Superior temporal gyrus (tissue), 1 donor: ENCODE results near the gene MICAL3.

Experiments
- DNase-seq: peaks from one replicate; pipeline ENCODE4 v3.0.0-alpha.2; 2016; ENCODE audit errors: extremely low spot score

Gene MICAL3

DNA sequence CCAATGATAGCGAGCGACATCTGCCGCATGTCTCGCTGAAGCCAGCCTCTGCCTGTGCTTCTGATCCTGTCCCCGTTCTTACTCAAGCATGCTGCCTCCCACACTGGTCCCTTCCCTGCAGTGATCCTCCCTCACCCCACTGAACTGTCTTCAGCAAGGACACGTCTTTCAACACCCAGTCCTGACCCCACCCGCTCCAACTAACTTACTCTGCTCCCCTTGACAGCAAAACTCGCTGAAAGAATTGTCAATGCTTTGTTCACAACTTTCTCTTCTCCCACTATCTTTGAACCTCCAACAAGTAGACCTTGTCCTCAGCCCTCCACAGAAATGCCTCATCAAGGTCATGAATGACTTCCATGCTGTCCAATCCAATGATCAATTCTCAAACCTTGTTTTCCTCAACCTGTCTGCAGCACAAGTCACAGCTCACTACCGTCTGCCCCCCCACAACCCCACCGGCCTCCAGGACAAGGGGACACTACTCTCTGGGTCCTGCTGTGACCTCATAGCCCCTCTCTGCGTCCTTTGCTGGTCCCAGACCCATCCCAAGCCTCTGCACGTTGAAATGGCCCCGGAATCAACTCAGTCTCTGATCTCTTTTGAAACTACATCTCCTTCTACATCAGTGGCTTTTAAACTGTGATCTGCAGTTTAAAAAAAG lies 108.0 kb downstream of the MICAL3 start:
- no peak for DNase-seq

DNA sequence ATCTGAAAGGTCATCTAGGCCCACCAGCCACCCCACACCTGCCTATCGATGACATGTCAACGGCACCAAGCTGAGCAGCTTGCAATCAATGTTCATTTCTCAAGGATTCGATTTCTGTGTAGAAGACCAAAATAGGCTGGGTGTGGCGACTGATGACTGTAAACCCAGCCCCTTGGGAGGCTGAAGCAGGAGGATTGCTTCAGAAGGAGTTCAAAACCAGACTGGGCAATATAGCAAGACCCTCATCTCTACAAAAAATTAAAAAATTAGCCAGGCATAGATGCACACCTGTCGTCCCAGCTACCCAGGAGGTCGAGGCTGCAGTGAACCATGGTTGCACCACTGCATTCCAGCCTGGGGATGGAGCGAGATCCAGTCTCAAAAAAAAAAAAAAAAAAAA lies 108.7 kb downstream of the MICAL3 start:
- DNase-seq: no peak

DNA sequence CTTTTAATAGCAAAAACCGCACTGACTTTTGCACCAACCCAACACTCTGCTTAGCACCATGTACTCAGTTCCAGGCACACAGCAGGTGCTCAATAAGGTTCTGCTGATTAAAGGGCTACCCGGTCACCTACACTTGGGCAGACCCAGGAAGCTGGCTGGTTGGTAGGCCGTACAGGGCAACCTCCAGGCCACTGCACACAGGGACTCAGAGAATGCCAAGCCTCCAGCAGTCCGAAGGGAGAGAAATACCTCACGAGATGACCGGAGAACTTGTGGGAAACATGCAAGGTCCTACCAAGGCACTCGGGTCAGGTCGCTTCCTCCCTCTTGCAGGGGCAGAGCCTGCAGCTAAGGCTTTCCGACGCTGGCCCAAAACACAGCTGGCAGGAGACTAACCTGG lies 109.2 kb downstream of the MICAL3 start:
- no peak for DNase-seq

DNA sequence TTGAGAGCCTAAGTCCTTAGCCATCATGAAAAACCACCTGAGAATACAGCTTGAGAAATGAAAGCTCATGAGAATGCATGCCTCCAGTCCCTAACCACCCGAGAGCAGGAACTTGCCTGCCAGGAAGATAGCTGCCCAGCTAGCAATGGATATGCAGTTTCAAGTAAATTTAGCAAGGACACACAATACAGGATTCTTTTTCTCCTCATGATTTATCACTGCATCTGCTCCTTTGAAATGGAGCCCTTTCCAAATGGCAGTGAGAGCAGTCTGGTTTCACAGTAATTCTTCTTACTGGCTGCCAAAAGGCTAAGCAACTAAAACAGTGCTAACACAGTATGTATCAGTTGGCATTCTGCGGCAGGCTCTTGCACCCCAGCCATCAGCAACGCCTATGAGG lies 109.9 kb downstream of the MICAL3 start:
- DNase-seq: peak; percentile 83

DNA sequence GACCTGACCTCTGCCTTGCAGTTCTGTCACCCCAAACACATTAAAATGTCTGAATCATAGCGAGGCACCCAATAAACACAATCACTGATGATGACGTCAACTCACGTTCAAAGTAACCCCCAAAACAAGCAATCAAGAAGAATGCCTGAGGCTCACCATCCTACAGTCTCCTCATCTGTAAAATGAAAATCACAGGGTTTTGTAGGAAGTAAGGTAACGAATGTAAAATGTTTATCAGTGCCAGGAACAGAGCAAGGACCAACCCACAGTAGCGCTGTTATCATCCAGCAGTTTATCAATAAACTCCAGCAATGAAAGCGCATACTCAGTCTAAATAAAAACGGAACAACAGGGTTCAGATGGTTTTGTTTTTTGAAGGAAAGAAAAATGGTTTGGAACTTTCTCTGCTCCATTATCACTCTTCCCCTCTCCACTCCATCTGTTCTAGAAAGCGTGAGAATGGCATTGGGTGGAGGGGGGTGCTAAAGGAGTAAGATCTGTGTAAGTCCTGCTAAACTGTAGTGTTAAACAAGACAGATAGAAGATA lies 110.5 kb downstream of the MICAL3 start:
- no peak for DNase-seq

DNA sequence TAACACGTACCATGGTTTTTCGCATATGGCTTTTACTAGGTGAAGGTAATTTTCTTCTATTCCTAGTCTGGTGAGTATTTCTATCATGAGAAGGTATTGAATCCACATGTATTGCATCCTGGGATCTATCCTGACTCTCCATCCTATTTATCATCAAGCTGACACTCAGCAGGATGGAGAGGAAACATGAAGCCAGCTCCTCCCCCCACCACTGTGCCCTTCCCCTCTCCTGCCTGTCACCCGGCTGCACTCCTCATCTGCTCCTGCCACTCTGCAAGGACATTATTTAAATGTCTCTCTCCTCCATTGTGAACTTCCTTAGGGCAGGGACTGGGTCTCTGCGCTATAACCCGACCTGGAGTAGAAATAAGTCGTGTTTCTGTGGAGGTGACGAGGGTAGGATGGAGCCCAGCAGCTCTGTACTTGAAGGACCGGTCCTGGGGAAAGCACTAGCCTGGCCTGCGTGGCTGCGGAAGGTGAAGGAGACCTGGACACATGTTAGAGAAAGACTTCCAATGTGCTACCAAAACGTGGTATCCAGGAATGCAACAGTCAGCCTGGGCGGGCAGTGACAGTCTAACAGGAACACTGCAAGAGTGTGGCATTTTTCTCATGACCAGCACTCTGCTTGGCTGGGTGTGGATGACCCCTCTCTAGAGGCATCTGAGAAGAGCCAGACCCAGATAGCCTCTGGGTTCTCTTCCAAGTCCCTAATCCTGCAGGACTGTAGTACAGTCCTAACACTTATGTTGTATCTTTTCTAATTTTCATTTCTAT lies 111.2 kb downstream of the MICAL3 start:
- no peak for DNase-seq

DNA sequence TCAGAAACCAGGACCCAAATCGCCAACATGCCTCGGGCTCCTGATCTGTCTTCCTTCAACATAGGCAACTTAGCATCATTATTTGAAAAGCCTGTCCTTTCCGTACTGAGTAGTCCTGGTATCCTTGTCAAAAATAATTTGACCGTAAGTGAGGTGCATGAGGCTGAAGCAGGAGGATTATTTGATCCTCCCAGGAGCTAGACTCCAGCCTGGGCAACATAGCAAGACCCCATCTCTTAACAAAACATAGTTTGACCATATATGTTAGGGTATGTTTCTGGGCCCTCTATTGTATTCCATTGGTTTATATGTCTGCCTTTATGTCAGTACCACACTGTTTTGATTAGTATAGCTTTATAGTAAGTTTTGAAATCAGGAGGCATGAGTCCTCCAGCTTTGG lies 112.5 kb downstream of the MICAL3 start:
- DNase-seq: no peak

DNA sequence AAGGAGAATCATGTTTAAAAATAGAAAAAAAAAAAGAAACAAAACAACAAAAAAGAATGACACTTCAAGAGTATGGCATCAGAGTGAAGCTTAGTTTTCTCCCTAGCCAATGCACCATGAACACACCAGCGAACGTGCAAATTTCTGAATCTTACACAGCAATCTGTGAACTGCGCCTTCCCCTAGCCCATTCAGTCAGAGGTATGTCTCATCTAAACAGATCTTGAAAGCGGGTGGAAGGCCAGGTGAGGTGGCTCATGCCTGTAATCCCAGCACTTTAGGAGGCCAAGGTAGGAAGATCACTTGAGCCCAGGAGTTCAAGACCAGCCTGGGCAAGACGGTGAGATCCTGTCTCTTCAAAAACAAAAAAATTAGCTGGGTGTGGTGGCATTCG lies 113.1 kb downstream of the MICAL3 start:
- DNase-seq: no peak

DNA sequence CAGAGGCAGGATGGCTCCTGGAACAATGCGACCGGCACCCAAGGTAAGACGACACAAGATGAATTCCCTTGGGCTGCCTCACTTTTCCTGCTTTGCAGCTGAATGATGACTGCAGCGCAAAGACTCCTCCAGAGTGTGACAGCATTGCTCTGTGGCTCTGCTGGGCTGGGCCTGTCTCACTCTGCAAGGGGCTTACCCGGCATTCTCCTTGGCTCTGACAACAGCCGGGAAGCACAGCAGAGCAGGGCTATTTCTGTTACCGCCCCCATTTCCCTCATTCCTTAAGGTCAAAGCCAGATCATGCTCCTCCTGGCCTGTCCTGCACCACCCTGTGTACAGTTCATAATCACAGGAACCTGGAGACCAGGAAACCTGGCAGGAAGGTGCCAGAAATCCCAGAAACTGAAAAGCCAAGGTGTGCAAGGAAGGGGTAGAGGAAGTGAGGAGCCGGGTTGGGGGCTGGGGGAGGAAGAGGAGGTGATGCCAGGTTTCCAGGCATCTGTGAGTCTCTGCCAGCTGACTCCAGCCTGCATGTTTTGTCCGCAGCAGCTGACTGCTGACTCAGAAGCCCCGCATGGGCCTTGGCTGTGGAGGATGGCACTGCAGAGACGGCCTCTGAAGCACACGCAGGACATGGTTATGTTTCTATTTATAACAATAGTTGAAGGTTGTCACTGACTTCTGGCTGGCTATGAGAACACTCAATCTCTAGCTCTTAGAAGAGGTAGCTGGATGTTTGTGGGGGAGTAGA lies 113.6 kb downstream of the MICAL3 start:
- peak; percentile 86 for DNase-seq

DNA sequence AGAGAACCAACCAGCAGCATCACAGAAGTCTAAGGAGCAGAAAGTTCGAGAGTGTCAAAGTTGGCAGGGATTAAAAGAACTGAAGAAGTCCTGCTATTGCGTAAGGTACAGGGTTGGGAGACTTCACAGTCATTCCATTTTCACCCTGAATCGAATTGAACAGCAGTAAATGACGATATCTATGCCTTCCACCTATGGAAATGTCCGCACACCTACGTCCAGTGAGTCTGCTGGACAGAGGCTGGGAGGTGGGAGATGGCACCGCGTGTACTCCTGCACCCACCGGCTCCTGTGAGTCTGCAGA lies 116.7 kb downstream of the MICAL3 start:
- DNase-seq: no peak

DNA sequence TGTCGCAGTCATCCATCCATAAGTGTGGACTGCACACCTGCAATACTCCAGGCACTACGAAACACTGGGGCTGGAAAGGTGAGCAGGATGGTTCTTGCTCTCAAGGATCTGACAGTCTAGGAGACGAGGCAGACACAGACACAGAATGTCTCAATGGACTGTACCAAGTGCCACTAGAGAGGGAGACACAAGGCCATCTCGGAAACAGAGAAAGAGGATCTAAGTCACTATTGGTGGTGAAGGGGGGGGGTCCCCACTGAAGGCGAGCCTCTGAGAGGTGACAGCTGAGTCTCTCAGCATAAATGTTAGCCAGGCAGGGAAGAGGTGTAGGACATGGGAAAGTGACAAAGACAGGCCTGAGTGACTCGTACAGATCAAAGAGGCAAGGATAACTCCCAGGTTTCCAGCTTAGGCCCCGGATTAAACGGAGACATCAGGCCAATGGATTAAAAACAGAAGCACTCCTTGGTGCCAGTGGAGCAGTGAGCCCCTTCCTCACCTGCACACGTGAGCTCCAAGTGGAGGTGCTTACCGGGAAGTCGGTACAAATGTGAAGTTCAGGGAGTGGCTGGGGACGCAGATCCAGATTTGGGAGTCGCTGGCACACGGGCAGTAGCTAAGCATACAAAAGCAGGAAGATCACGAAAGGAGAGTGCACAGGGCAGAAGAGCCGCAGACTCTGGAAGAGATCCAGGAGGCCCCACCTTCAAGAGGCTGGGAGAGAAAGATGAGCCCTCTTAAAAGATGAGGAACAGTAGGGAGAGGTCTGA lies 117.2 kb downstream of the MICAL3 start:
- no peak for DNase-seq

DNA sequence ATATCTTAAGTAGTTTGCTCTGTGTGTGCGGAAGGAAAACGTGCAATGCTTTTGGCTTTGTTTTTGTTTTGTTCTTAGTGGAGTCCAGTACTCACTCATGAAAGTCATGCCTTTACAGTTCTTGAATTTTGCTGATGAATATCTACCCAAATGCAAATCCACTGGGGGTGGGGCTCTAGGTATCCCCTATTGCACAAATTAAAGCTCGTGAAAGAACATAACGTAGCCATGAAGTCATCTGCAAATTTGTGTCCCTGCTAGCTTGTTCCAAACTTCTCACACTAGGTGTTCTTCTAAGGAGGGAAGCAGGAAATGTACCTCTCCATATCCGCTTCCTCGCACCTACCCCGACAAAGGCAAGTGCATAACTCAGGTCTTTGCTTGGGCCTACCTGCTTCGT lies 118.9 kb downstream of the MICAL3 start:
- no peak for DNase-seq

DNA sequence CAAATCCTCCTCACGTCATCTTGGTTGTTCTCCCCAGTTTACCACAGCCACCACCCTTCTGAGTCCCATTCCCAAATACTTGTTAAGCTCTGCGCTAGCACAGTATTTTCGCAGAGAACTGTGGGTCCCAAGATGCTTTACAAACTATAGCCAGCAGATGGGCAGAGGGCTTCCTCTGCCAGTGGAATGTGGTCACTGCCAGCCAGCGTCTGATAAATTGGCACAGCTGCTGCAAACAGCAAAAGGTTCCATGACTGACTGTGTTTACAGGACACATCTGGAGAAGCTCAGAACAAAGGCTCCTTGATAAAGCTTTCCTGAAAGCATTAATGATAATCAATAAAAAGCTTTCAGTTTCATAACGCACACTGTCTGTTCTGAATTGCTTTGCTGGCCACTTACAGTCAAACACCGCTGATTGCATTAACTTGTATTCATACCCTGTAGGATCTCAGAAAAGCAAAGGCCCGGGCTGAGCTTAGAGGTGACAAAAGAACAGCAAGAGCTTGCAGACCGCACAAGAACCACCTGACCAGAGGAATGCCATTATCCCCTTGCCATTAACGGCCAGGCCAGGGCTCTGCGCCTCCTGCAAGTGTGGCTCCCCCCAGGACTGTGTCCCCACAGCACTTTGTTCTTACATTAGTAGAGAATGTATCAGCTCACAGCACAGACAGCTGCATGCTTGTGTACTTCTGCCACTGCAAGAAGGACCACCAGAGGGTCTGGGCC lies 120.6 kb downstream of the MICAL3 start:
- peak; percentile 72 for DNase-seq

DNA sequence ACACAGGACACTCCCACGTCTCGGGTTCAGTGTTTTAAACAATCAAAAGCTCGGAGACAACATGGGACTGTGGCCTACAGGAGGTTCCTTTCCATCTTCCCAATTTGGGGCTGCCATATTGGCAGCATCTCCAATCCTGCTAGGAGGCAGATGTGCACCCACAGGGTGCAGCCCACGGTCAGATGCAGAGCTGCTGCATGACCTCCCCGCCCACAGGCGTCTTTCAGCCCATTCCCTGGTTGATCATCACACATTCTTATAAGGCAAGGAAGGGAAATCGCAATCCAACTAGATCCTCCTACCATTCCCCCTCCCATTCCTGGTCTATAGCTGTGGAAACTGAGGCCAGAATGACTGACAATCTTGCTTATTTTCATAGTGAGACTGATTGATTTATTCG lies 121.4 kb downstream of the MICAL3 start:
- no peak for DNase-seq

DNA sequence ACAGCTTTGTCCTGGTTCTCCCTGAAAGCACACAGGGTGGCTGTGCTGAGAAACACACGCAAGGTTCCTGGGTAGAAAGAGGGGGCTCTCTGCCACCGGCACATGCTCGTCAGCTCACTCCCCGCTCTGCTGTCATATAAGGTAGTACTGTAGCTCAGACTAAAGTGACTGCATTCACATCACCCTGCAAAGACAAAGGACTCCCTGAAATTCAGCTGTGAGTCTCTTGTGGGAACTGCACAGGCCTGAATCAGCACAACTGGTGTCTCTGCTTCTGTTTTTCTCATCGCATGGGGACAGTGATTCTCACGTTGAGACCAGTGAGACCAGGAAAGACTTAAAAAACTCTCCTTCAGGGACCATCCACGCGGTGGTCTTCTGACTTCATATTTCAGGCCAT lies 126.0 kb downstream of the MICAL3 start:
- no peak for DNase-seq

DNA sequence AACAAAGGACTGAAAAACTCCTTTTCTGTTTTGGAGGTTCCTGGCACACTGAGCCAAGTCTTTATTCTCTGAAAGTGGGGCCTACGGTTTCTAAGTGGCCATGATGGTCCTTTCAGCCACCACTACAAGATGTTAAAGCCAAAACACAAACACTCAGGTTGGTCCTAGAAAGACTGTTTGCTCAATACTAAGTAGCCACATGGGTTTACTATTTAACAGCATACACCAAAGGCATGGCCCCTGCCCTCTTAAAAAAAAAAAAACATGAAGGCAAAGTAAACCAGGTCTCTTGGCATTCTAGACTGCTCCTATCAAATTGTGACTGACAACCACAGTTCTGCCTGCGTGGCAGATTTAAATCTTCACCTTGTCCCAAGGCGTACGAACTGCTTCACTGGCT lies 126.5 kb downstream of the MICAL3 start:
- no peak for DNase-seq

DNA sequence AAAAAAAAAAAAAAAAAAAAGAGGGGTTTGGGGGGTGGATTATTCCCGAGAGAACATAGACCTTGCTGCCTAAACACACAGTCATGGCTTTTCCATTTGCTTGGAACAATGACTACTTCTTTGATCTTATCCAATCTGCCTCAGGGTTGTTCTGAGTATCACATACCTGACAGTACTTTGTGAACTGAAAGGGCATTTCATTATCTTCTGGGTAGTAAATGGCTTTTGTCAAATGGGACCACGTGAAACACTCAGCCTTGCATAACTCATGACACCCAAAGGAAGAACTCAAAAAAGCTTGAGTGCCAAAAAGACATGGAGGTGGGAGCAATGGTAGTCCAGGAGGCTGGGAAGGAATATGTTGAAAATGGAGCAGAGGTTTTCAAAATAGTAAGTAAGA lies 126.9 kb downstream of the MICAL3 start:
- no peak for DNase-seq

DNA sequence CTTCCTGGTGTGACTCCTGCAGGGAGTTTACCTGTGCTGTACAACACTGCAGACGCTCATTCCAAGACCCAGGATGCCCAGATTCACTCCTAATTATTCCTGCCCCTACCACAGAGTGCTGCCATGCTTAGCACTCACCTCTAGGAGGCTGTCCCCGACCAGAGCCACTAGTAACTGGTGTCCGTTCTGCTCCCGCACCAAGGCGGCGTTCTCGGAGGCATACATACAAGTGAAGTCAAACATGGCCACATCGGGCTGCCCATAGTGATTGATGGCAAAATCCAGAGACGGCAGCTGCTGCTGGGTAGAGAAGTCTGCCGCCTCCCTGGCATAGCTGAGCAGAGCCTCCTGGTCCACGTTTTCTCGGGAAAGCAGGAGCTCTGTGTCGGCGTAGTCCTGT lies 127.8 kb downstream of the MICAL3 start:
- DNase-seq: no peak

DNA sequence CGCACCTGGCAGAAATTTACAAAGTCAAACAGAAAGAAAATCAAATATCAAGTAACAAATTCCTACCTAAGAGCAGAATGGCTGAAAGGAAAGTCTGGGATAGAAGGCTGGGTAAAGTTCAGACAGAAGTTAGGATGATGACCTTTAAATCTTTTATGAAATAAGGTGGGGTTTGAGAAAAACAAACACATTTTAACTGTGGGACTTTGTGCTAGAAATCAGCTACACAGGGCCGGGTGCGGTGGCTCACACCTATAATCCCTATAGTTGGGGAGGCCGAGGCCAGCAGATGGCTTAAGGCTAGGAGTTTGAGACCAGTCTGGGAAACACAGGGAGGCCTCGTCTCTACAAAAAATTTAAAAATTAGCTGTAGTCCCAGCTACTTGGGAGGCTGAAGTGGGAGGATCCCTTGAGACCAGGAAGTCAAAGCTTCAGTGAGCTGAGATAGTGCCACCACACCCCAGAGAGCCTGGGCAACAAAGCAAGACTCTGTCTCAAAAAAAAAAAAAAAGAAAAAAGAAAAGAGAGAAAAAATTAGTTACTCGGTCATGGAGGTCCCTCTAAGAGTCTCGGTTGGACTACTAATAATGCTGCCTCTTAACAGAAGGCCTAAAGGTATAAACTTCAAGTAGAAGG lies 130.3 kb downstream of the MICAL3 start:
- no peak for DNase-seq

DNA sequence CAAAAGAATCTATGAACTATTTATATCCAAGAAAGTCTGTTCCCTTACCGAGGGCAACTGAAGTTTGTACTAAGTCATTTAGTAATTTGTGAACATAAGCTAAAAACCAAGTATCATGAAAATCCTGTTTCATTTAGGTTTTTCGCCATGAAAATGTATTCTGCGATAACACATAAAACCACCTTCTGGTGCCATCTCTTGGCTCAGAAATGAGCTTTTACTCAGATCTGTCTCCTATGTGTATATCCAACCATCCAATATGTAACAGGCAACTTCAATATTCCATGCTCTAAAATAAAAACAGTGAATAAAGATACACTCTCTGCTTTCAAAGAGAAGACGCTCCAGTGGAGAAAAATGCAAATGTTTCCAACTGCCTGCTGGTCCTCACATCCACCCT lies 132.0 kb downstream of the MICAL3 start:
- no peak for DNase-seq
